H1 (cell line): Measurements from ENCODE around the gene NOC2L. TPM values are rescaled to one million over a fixed set of nuclear protein-coding genes. Genes with fewer than 3 reads are reported as not detected.

Experiments used
- BCL11A ChIP-seq, 2 experiments: IDR thresholded peaks; one replicate each; pipeline ENCODE4 v1.6.1; 2011; ENCODE audit warnings: low read depth in 2 of 2, low read length in 2 of 2, mild to moderate bottlenecking in 2 of 2
- CHD1 ChIP-seq: IDR thresholded peaks from 2 replicates; pipeline ENCODE4 v1.6.1; 2012; ENCODE audit warnings: low read depth, low read length, improper control_type of control experiment
- CHD2 ChIP-seq: IDR thresholded peaks from 2 replicates; pipeline ENCODE4 v1.6.1; 2012; ENCODE audit warnings: low read length, improper control_type of control experiment
- MAFK ChIP-seq: IDR thresholded peaks from 2 replicates; pipeline ENCODE4 v1.6.1; 2012; ENCODE audit warnings: low read depth, mild to moderate bottlenecking, improper control_type of control experiment, low read length
- NRF1 ChIP-seq: IDR thresholded peaks from 2 replicates; pipeline ENCODE4 v1.6.1; 2011; ENCODE audit warnings: mild to moderate bottlenecking, low read depth, low read length, improper control_type of control experiment
- polyA plus RNA-seq, 7 experiments: library from polyadenylated mRNA; depleted of rRNA in 3 of 7; stranded (reverse) in 5 of 7; unstranded in 2 of 7; fragments of >200 nt in 5 of 7; fragments of 200-250 nt in 2 of 7; gene quantifications; 1 replicate in 5 of 7; 2 replicates in 1 of 7; 4 replicates in 1 of 7; pipeline versions ENCODE4 v1.2.1 to v1.2.3, GENCODE V29; 2011 to 2013; ENCODE audit warnings: missing spikeins in 2 of 7, mixed read lengths in 2 of 7
- total RNA-seq: library from RNA; stranded (reverse); fragmentation: NEBNext Ultra II Directional; extraction: Animal tissue kit (Norgen Biotek cat#: 25700); gene quantifications from 2 replicates; pipeline ENCODE4 v1.2.1, GENCODE V29; 2021

NOC2L gene
- total and polyA plus RNA-seq, 2 of the 8 experiments (the other 6 are each of a cell fraction or from before 2014, with no cell fraction given): 74.7 to 130 TPM

GRCh38 chr1:918843-919242 lies 40.2 kb downstream of the NOC2L start (continued):
- no peak for TF ChIP-seq MAFK
- TF ChIP-seq CHD2: no peak
- TF ChIP-seq NRF1: no peak
- TF ChIP-seq CHD1: no peak
- no peak for TF ChIP-seq BCL11A (IDR thresholded peaks at IDR 0.05; ENCODE audit: low read depth in 2 of 2, low read length in 2 of 2)
